ENCODE data around the gene FETUB. TPM values are rescaled to one million over a fixed set of nuclear protein-coding genes. Genes with fewer than 3 reads are reported as not detected.

The FETUB gene, protein sequence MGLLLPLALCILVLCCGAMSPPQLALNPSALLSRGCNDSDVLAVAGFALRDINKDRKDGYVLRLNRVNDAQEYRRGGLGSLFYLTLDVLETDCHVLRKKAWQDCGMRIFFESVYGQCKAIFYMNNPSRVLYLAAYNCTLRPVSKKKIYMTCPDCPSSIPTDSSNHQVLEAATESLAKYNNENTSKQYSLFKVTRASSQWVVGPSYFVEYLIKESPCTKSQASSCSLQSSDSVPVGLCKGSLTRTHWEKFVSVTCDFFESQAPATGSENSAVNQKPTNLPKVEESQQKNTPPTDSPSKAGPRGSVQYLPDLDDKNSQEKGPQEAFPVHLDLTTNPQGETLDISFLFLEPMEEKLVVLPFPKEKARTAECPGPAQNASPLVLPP
- total RNA-seq (not detected), polyA plus RNA-seq (not detected)
- long read RNA-seq, donor 1: 0 reads
- long read RNA-seq, donor 2: 0 reads
- long read RNA-seq, donor 3: 0 reads
- long read RNA-seq, donor 4: 0 reads
- long read RNA-seq, donor 5: 0 reads
- long read RNA-seq, donor 6: 0 reads
- long read RNA-seq, donor 7: 0 reads
- long read RNA-seq, donor 8: 0 reads
- long read RNA-seq, donor 9: 0 reads
- long read RNA-seq, donor 10, partial matches to known transcripts: 0 of 1 reads
- long read RNA-seq, donor 10, other reads (novel, unspliced or antisense): 0 of 1 reads

DNA sequence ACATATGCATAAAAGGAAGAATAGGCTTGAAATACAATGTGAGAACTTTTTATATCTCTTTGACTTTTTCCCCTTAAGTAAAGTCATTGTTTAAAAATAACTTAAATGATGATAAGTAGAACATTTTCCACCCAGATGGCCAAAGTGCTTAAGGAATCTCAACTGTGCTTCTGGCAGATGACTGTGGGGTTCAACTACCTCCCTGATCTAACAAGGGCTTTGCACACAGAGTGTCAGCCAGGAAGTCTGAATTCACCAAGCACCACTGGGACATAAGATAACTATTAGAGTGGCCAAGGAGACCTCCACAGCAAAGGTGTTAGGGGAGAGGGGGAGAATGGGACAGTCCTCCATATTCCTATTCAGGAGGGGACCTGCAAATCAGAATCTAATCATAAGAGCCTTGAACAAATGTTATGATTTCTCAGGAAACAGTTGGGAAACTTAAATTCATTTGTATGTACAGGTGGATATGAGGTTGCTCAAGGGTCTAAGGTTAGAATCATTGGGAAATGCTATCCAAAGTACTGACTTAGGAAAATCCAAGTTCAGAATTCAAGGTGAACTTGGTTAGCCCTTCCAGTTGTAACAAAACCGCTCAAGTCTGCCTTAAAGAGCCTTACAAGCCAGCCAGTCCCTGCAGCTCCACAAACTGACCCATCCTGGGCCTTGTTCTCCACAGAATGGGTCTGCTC, at the start of gene FETUB:
FETUB (plus strand) TSS at position 622 of the 695 bp plus-strand sequence; CDS start at position 684, 62 bp downstream.
- DNase-seq: no peak
- no peak within 1 kb of the TSS for H3K27ac ChIP-seq
- no peaks in the 10 kb centered on the region for H3K9me3 ChIP-seq (replicated peaks in 1 of 3)
- peaks cover 29% of the 10 kb centered on the region for H3K27me3 ChIP-seq
- no peaks in the 10 kb centered on the region for H3K36me3 ChIP-seq (replicated peaks in 1 of 2)
- TF ChIP-seq, protein P1, sequence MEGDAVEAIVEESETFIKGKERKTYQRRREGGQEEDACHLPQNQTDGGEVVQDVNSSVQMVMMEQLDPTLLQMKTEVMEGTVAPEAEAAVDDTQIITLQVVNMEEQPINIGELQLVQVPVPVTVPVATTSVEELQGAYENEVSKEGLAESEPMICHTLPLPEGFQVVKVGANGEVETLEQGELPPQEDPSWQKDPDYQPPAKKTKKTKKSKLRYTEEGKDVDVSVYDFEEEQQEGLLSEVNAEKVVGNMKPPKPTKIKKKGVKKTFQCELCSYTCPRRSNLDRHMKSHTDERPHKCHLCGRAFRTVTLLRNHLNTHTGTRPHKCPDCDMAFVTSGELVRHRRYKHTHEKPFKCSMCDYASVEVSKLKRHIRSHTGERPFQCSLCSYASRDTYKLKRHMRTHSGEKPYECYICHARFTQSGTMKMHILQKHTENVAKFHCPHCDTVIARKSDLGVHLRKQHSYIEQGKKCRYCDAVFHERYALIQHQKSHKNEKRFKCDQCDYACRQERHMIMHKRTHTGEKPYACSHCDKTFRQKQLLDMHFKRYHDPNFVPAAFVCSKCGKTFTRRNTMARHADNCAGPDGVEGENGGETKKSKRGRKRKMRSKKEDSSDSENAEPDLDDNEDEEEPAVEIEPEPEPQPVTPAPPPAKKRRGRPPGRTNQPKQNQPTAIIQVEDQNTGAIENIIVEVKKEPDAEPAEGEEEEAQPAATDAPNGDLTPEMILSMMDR (IDR thresholded peaks at IDR 0.05): no peak
- 70 to 100% (median 80%) methylated on average over 1 of the region's 1 CpG for WGBS, 4 donors
- intact Hi-C loops (cut with DNase I): no loop called here
- no peaks in the 10 kb centered on the region for H3K4me1 ChIP-seq (replicated peaks in 1 of 2)
- H3K4me3 ChIP-seq: no peak within 1 kb of the TSS

- Histone ChIP-seq H3K4me1 (replicated peaks in 1 of 2) (no peaks in the 10 kb centered on the region), H3K36me3 (replicated peaks in 1 of 2) (peaks cover 0 to 7% of the 10 kb centered on the region in 2 donors), H3K27ac (no peak overlapping the region), H3K4me3 (no peak overlapping the region), H3K27me3 (no peaks in the 10 kb centered on the region), H3K9me3 (replicated peaks in 1 of 3) (no peaks in the 10 kb centered on the region)
- TF ChIP-seq, protein P1 (IDR thresholded peaks at IDR 0.05): no peak
- TF ChIP-seq POLR2A (IDR thresholded peaks at IDR 0.05): no peak
- intact Hi-C loops (cut with DNase I): no loop called here
- no peak for DNase-seq
- 62 to 70% (median 63%) methylated on average over 7 of the region's 7 CpGs for WGBS, 4 donors
These were observed 49.5 kb upstream of the FETUB start for GRCh38 chr3:186590580-186591295.

GRCh38 chr3:186592682-186593081, 47.5 kb upstream of the FETUB start:
- H3K36me3 ChIP-seq (replicated peaks in 1 of 2): no peaks in the 10 kb centered on the region
- H3K9me3 ChIP-seq (replicated peaks in 1 of 3): no peaks in the 10 kb centered on the region
- H3K27me3 ChIP-seq: no peaks in the 10 kb centered on the region
- intact Hi-C loops (cut with DNase I): no loop called here
- no peaks in the 10 kb centered on the region for H3K4me1 ChIP-seq (replicated peaks in 1 of 2)
- no peak overlapping the region for H3K27ac ChIP-seq
- WGBS, 4 donors: 67 to 91% (median 86%) methylated on average over 4 of the region's 4 CpGs
- DNase-seq: no peak
- TF ChIP-seq, protein P1 (IDR thresholded peaks at IDR 0.05): no peak
- TF ChIP-seq POLR2A (IDR thresholded peaks at IDR 0.05): no peak
- no peak overlapping the region for H3K4me3 ChIP-seq

DNA sequence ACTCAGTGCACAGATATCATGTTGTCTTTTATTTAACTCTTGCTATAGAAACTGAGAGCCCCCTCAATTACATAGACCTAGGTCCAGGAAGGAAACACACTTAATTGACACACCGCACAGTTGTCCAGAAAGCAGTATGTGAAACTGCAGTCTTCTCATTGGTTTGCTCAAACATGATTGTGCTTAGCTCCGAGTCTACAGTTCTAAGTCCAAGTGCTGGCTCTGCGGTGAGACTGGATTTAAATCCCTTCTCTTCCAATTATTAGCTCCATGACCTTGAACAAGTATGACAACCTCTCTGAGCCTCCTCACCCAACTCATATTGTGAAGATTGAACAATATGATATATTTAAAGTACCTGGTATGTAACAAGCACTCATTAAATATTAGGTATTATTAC, 46.3 kb upstream of the FETUB start:
- Histone ChIP-seq H3K36me3 (replicated peaks in 1 of 2) (no peaks in the 10 kb centered on the region), H3K27ac (no peak overlapping the region), H3K4me1 (replicated peaks in 1 of 2) (no peaks in the 10 kb centered on the region), H3K4me3 (no peak overlapping the region), H3K9me3 (replicated peaks in 1 of 3) (no peaks in the 10 kb centered on the region), H3K27me3 (no peaks in the 10 kb centered on the region)
- TF ChIP-seq POLR2A (IDR thresholded peaks at IDR 0.05): no peak
- TF ChIP-seq, protein P1 (IDR thresholded peaks at IDR 0.05): no peak
- 90 to 93% (median 91%) methylated on average over 3 of the region's 3 CpGs for WGBS, 4 donors
- intact Hi-C loops (cut with DNase I): no loop called here
- DNase-seq: no peak

Measured in adrenal gland (tissue), 19 donors.